Mesodermal cell (in vitro differentiated cells): ENCODE measurements around the gene ZCCHC14.
"Not testable (repeated sequence)": the region's sequence is repeated elsewhere in the genome, so short reads cannot be mapped to it uniquely, and the experiment has no call there.

ENCODE experiments used
- H3K27ac ChIP-seq: 2 replicates; pipeline ENCODE4 v1.7.0; 2013; ENCODE audit warnings: mild to moderate bottlenecking, low read depth, low read length, moderate library complexity; ENCODE audit not compliant: severe bottlenecking
- H3K36me3 ChIP-seq: 2 replicates; pipeline ENCODE4 v1.7.1; 2013; ENCODE audit warnings: mild to moderate bottlenecking, low read length, moderate library complexity; ENCODE audit not compliant: control insufficient read depth, insufficient read depth
- H3K4me1 ChIP-seq: one replicate; pipeline ENCODE4 v1.7.1; 2013; ENCODE audit warnings: mild to moderate bottlenecking, low read length; ENCODE audit not compliant: insufficient read depth, control insufficient read depth, poor library complexity, severe bottlenecking
- H3K4me3 ChIP-seq: 2 replicates; pipeline ENCODE4 v1.7.0; 2013; ENCODE audit warnings: low read length, control low read depth, mild to moderate bottlenecking; ENCODE audit not compliant: insufficient read depth, poor library complexity, severe bottlenecking; ENCODE audit errors: extremely low read depth
- H3K9me3 ChIP-seq: 2 replicates; pipeline ENCODE4 v1.7.1; 2013; ENCODE audit warnings: mild to moderate bottlenecking, low read length, moderate library complexity; ENCODE audit not compliant: control insufficient read depth
- WGBS, 2 experiments: methylation state at CpG; one replicate each; pipeline ENCODE4 v1.1.5; 2013; ENCODE audit warnings: missing lambda C conversion rate in 2 of 2; ENCODE audit not compliant: insufficient coverage in 2 of 2; 5-methylcytosine and 5-hydroxymethylcytosine counted together

The ZCCHC14 gene

GRCh38 chr16:87367529-87367928 lies 125.3 kb downstream of the ZCCHC14 start:
- Histone ChIP-seq H3K36me3 (peaks cover 17% of the 10 kb centered on the region), H3K9me3 (no peaks in the 10 kb centered on the region), H3K27ac (no peak overlapping the region), H3K4me3 (no peak overlapping the region), H3K4me1 (peaks cover 4% of the 10 kb centered on the region)
- WGBS, 2 experiments, result 92 to 93% methylated on average over 8 to 9 of the region's 9 CpGs

DNA sequence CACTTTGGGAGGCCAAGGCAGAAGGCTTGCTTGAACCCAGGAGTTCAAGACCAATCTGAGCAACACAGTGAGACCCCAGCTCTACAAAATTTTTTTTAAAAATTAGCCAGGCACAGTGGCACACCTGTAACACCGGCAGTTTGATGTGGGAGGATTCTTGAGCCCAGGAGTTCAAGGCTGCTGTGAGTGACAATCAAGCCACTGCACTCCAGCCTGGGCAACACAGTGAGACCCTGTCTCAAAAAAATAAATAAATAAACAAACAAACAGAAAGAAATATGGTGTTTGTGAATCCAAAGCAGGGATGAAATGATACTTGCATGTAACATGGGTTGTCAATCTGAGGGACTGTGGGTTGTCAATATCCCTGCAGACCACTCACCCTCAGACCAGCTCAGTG lies 125.9 kb downstream of the ZCCHC14 start:
- peaks cover 4% of the 10 kb centered on the region for H3K4me1 ChIP-seq
- no peak overlapping the region for H3K4me3 ChIP-seq
- no peaks in the 10 kb centered on the region for H3K9me3 ChIP-seq
- 83% methylated on average over 1 of the region's 1 CpG; no CpG with 5 or more reads in 1 of the 2 experiments for WGBS, 2 experiments
- peaks cover 19% of the 10 kb centered on the region for H3K36me3 ChIP-seq
- H3K27ac ChIP-seq, result no peak overlapping the region

DNA sequence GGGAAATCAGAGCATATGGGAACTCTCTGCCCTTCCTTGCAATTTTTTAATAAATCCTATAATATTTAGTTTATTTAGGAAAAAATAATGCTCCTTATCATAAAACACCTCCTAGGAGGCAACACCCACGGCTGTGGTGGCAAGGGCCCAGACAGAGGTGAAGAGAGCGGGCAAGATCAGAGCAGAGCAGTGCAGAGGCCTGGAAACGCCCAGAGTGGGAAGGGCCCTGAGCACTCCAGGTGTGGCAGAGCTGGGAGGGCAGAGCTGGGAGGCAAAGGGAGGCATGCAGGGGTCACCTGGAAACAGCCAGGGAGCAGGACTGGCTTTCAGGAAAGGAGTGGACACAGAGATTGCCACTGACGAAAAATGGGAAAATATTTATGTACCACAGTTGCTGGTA lies 126.5 kb downstream of the ZCCHC14 start:
- no peak overlapping the region for H3K27ac ChIP-seq
- H3K4me3 ChIP-seq, result no peak overlapping the region
- WGBS, 2 experiments, result 89 to 94% methylated on average over 3 to 4 of the region's 4 CpGs
- peaks cover 4% of the 10 kb centered on the region for H3K4me1 ChIP-seq
- no peaks in the 10 kb centered on the region for H3K9me3 ChIP-seq
- peaks cover 25% of the 10 kb centered on the region for H3K36me3 ChIP-seq

- 87 to 96% methylated on average over 8 to 10 of the region's 13 CpGs for WGBS, 2 experiments
- Histone ChIP-seq H3K36me3 (peaks cover 35% of the 10 kb centered on the region), H3K9me3 (no peaks in the 10 kb centered on the region), H3K4me3 (no peak overlapping the region), H3K27ac (no peak overlapping the region), H3K4me1 (peaks cover 4% of the 10 kb centered on the region)
These were observed 127.7 kb downstream of the ZCCHC14 start for GRCh38 chr16:87365021-87365713.

DNA sequence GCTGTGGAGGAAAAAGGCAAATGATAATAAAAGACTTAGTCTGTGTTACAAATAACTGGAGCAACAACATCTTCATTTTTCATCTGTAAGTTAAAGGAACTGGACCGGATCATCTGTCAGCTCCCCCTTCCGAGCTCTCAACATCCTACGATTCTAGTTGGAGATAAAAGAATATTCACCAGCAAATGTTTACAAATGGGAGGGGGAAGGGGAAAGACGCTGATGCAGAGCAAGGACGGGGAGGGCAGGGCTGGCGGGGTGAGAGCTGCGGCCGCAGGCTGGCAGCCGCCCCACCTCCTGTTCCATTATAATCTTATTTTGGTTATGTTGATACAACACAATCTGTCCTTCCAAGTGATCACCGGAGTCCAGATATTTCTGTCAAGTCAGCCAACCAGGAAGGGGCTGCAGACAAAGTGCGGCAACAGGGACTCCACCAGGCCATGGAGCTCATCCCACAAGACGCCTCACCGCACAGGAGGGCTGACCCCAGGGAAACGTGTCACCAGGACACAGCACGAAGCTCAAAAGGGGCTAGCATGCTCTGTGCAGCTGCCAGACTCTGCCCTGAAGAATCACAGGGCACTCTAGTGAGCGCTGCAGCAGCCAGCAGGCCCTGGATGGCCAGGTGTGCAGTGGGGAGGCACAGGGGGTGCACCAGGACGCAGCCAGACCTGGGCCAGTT lies 128.9 kb downstream of the ZCCHC14 start:
- Histone ChIP-seq H3K27ac (no peak overlapping the region), H3K4me3 (no peak overlapping the region), H3K36me3 (peaks cover 48% of the 10 kb centered on the region), H3K4me1 (peaks cover 4% of the 10 kb centered on the region), H3K9me3 (no peaks in the 10 kb centered on the region)
- WGBS, 2 experiments, result 93 to 100% methylated on average over 4 to 10 of the region's 17 CpGs

- not testable (repeated sequence) for H3K27ac ChIP-seq, H3K4me1 ChIP-seq, H3K9me3 ChIP-seq, H3K4me3 ChIP-seq
- peaks cover 57% of the 10 kb centered on the region for H3K36me3 ChIP-seq
- WGBS, 2 experiments, result 98 to 99% methylated on average over 9 to 10 of the region's 13 CpGs
These were observed 129.8 kb downstream of the ZCCHC14 start for GRCh38 chr16:87362828-87363559.

- no peak overlapping the region for H3K4me3 ChIP-seq
- WGBS, 2 experiments, result 100% methylated on average over 4 of the region's 8 CpGs; no CpG with 5 or more reads in 1 of the 2 experiments
- peaks cover 4% of the 10 kb centered on the region for H3K4me1 ChIP-seq
- H3K27ac ChIP-seq, result no peak overlapping the region
- H3K9me3 ChIP-seq, result no peaks in the 10 kb centered on the region
- H3K36me3 ChIP-seq, result peaks cover 61% of the 10 kb centered on the region
These were observed 130.8 kb downstream of the ZCCHC14 start for GRCh38 chr16:87361916-87362619.

DNA sequence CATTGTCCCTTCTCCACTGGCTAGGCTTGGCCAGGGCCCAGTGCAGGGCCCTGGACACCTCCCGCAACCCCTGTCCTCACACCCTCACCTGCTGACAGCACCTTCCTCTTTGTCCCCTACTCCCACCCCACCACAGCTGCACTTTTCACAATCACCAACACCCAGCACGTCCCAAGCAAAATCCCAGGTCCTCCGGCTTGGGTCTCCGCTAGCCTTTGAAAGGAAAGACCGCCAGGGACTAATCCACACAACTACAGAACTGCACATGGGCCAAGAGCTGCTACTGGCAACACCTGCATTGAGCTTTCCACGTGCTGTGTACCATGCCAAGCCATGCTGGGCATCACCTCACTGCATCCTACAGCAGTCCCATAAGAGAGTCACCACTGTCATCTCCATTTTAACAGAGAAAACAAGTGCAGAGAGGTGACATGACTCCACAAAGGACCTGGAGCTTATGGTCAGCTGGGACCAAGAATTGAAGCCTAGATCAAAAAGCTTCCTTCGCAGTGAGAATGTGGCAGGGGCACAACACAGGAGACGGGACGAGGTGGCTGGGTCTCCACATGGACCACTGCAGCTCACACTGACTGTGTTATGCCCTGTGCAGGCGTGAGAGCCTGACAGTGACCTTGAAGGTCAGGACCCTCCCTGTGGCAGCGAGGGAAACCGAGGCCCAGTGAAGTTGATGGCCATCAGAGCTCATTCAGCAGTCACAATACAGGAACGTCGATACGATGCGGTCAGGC lies 131.8 kb downstream of the ZCCHC14 start:
- H3K27ac ChIP-seq, result no peak overlapping the region
- H3K36me3 ChIP-seq, result peaks cover 58% of the 10 kb centered on the region
- H3K4me1 ChIP-seq, result peaks cover 8% of the 10 kb centered on the region
- no peaks in the 10 kb centered on the region for H3K9me3 ChIP-seq
- 97% methylated on average over 14 to 16 of the region's 16 CpGs for WGBS, 2 experiments
- no peak overlapping the region for H3K4me3 ChIP-seq

GRCh38 chr16:87359121-87359520 lies 133.7 kb downstream of the ZCCHC14 start:
- Histone ChIP-seq H3K27ac (no peak overlapping the region), H3K4me1 (peaks cover 8% of the 10 kb centered on the region), H3K4me3 (no peak overlapping the region), H3K36me3 (peaks cover 65% of the 10 kb centered on the region), H3K9me3 (no peaks in the 10 kb centered on the region)
- 93 to 95% methylated on average over 6 to 7 of the region's 7 CpGs for WGBS, 2 experiments

DNA sequence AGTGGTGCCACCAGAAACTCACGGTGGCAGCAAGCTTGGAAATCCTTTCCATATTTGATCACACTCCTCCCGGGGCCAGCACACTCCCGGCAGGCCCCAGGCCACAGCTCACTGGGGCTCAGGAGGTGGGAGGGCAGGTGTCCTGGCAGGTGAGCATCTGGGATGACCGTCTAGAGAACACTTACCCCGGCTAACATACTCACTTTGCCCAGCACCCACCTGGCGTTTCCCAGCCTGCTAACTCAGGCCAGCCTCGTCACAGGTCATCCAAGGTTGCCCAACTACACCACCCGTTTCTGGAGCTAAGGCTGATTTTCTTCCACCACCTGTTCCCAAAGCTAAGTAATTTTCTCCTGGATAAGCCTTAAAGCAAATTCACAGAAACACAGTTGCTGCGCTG lies 134.1 kb downstream of the ZCCHC14 start:
- H3K4me1 ChIP-seq, result peaks cover 8% of the 10 kb centered on the region
- H3K36me3 ChIP-seq, result peaks cover 65% of the 10 kb centered on the region
- 98 to 100% methylated on average over 7 of the region's 9 CpGs for WGBS, 2 experiments
- H3K4me3 ChIP-seq, result no peak overlapping the region
- no peak overlapping the region for H3K27ac ChIP-seq
- no peaks in the 10 kb centered on the region for H3K9me3 ChIP-seq
